Uterus (tissue), 4 donors: ENCODE data around the gene ERI2. TPM values are rescaled to one million over a fixed set of nuclear protein-coding genes. Genes with fewer than 3 reads are reported as not detected.

ENCODE experiments used
- DNase-seq, 2 donors: peaks; one replicate each; pipeline ENCODE4 v3.0.0-alpha.2; 2019 to 2020
- H3K27ac ChIP-seq, 2 donors: fragments of 200-600 bp; sonication (generic); 1 replicate in 1 of 2; 2 replicates in 1 of 2; pipeline ENCODE4 v1.5.1; 2016 to 2018
- H3K27me3 ChIP-seq, 2 donors: fragments of 200-600 bp; sonication (generic); one replicate each; pipeline ENCODE4 v1.5.1; 2018 to 2019; ENCODE audit warnings: control low read depth in 1 of 2
- H3K36me3 ChIP-seq, 2 donors: fragments of 200-600 bp; sonication (generic); one replicate each; pipeline ENCODE4 v1.5.1; 2019; ENCODE audit warnings: control low read depth in 1 of 2
- H3K4me1 ChIP-seq, 2 donors: fragments of 200-600 bp; sonication (generic); one replicate each; pipeline ENCODE4 v1.5.1; 2018 to 2019; ENCODE audit warnings: control low read depth in 1 of 2
- H3K4me3 ChIP-seq, 2 donors: fragments of 200-600 bp; sonication (generic); 1 replicate in 1 of 2; 2 replicates in 1 of 2; pipeline ENCODE4 v1.5.1; 2018 to 2019; ENCODE audit warnings: mild to moderate bottlenecking in 1 of 2
- H3K9me3 ChIP-seq, 2 donors: fragments of 200-600 bp; sonication (generic); one replicate each; pipeline ENCODE4 v1.5.1; 2019; ENCODE audit warnings: control low read depth in 1 of 2
- CTCF ChIP-seq, 4 experiments: fragments of 200-600 bp in 2 of 4; fragments of 450-650 bp in 2 of 4; sonication (generic) in 2 of 4; IDR thresholded peaks; one replicate each; pipeline ENCODE4 v1.5.1; 2016 to 2019; ENCODE audit warnings: antibody characterized with exemption in 4 of 4, mild to moderate bottlenecking in 2 of 4, moderate library complexity in 1 of 4
- POLR2A ChIP-seq, 2 donors: fragments of 450-650 bp; IDR thresholded peaks; one replicate each; pipeline ENCODE4 v1.6.1; 2016; ENCODE audit warnings: antibody characterized with exemption in 2 of 2, mild to moderate bottlenecking in 1 of 2, moderate library complexity in 1 of 2
- intact Hi-C: fragments of 100-400 bp; cut with DNase I; formaldehyde crosslinking; loops from one replicate; pipeline ENCODE4 v1.15.1; 2023; ENCODE audit warnings: low total_unique reads
- small RNA-seq: library from RNA; depleted of rRNA; stranded (forward); fragments of <200 nt; gene quantifications from one replicate; pipeline ENCODE3, GENCODE V24; 2016
- total RNA-seq, 4 donors: library from RNA; depleted of rRNA in 3 of 4; stranded (reverse); fragments of >200 nt in 3 of 4; gene quantifications; one replicate each; pipeline versions ENCODE4 v1.1.0 to v1.2.4, GENCODE V29; 2014 to 2023
- donor health status: DM: yes; HTN: yes; CAD: no.

ERI2 gene
- total RNA-seq, 4 donors from 2014 or later: 0.88 to 37.3 (median 5.0) TPM

DNA sequence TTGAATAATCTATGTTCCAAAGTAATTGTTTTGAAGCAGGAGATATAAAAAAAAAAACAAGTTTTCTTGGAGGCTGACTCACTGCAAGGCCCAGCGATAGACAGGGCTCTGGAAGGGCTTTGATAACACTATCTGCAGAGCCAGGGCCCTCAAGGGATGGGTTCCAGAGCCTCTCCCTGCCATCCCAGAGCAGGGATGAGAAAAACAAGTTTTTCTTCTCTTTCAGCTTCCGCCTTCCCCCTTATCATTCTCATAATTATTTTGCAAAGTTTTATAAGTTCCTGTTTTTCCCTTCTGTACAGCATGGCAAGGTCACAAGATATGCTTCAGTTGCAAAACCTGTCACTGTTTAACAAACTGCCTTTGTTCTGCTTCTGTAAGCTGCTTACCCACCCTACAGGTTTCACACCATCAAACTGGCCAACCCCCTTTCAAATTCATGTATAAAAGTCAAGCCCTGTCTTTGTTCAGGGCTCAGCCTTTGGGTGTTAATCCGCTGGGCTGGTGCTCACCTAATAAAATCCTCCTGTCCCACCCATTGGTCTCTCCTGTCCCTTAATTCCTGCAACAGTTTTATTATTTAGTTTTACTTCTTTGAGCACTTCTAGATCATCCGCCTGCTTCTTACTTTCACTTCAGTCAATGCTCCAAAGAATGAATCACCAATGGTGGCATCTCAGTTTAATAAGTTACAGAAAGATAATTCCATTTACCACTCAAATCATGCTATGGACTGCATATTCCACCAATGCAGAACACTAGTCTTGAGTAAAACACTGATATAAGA lies 59.0 kb downstream of the ERI2 start:
- Histone ChIP-seq H3K36me3 (no peaks in the 10 kb centered on the region), H3K4me1 (no peaks in the 10 kb centered on the region), H3K4me3 (no peak overlapping the region), H3K27me3 (no peaks in the 10 kb centered on the region), H3K27ac (no peak overlapping the region), H3K9me3 (no peaks in the 10 kb centered on the region)
- intact Hi-C loops: no loop called here
- DNase-seq: no peak
- TF ChIP-seq CTCF (IDR thresholded peaks at IDR 0.05): no peak
- no peak for TF ChIP-seq POLR2A (IDR thresholded peaks at IDR 0.05)

- no peaks in the 10 kb centered on the region for H3K9me3 ChIP-seq
- no peaks in the 10 kb centered on the region for H3K36me3 ChIP-seq
- no peaks in the 10 kb centered on the region for H3K4me1 ChIP-seq
- no peak for DNase-seq
- TF ChIP-seq POLR2A (IDR thresholded peaks at IDR 0.05) (no peak), CTCF (IDR thresholded peaks at IDR 0.05) (no peak)
- H3K27me3 ChIP-seq: no peaks in the 10 kb centered on the region
- H3K27ac ChIP-seq: no peak overlapping the region
- intact Hi-C loops: no loop called here
- no peak overlapping the region for H3K4me3 ChIP-seq
Observed at GRCh38 chr16:20746461-20746860, 59.8 kb downstream of the ERI2 start.

Small RNA genes lying within 50 kb of the gene (small RNA-seq; reads per million reads assigned to genes)
- not detected for gene RF00618
- gene RNU6-944P: not detected

Other genes with a start within 250 kb of the ERI2 start
- gene ACSM2B, start 230.1 kb downstream of the ERI2 start, total RNA-seq: 1 to 10 TPM in 1 of 4 donors, not detected in 3; 1.3 TPM
- 1 to 10 TPM in 2 of 4 donors, under 1 TPM in 2; 0.14 to 4.7 (median 1.9) TPM for gene ACSM1, start 108.8 kb downstream of the ERI2 start, total RNA-seq
- gene THUMPD1, start 64.7 kb downstream of the ERI2 start, total RNA-seq: 100 to 1,000 TPM in 1 of 4 donors, 10 to 100 TPM in 3; 37.6 to 139 (median 50.2) TPM
- gene ACSM3, start 42.5 kb downstream of the ERI2 start, total RNA-seq: 100 to 1,000 TPM in 2 of 4 donors, 10 to 100 TPM in 2; 18.7 to 365 (median 175) TPM
- 10 to 100 TPM in 1 of 4 donors, 1 to 10 TPM in 1, under 1 TPM in 1, not detected in 1; 0.88 to 16.6 (median 6.2) TPM for gene REXO5, start 55 bp upstream of the ERI2 start, total RNA-seq
- gene DCUN1D3, start 93.9 kb upstream of the ERI2 start, total RNA-seq: 10 to 100 TPM; 14.7 to 38.0 (median 21.5) TPM
- gene LYRM1, start 94.3 kb upstream of the ERI2 start, total RNA-seq: 100 to 1,000 TPM in 1 of 4 donors, 10 to 100 TPM in 3; 40.0 to 201 (median 51.0) TPM